HL-60/S4 (cell line): ENCODE measurements around the gene SRRM3.
"Not testable (repeated sequence)": the region's sequence is repeated elsewhere in the genome, so short reads cannot be mapped to it uniquely, and the experiment has no call there.

Experiments
- in situ Hi-C: fragments of 300-500 bp; cut with MboI; formaldehyde crosslinking; loops from 2 replicates; pipeline ENCODE4 v1.14.3; 2022; ENCODE audit warnings: low sequenced_read_pairs

SRRM3 gene

GRCh38 chr7:76286842-76287403, 85.2 kb downstream of the SRRM3 start:
- in situ Hi-C loops = no loop called here

DNA sequence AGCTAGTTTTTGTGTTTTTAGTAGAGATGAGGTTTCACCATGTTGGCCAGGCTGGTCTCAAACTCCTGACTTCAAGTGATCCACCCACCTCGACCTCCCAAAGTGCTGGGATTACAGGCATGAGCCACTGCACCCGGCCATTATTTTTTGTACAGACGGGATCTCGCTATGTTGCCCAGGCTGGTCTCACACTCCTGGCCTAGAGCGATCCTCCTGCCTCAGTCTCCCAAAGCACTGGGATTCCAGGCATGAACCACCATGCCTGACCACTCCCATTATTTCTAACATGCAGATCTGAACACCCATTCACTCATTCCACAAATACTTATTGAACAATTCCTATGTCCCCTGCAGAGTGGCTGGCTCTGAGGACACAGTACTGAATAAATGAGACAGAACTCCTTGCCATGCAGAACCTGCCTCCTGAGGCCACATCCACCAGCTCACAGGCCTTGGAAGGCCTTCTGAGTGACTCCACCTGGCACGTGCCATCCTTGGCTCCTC, 89.2 kb downstream of the SRRM3 start:
- in situ Hi-C loops = not testable (repeated sequence)

DNA sequence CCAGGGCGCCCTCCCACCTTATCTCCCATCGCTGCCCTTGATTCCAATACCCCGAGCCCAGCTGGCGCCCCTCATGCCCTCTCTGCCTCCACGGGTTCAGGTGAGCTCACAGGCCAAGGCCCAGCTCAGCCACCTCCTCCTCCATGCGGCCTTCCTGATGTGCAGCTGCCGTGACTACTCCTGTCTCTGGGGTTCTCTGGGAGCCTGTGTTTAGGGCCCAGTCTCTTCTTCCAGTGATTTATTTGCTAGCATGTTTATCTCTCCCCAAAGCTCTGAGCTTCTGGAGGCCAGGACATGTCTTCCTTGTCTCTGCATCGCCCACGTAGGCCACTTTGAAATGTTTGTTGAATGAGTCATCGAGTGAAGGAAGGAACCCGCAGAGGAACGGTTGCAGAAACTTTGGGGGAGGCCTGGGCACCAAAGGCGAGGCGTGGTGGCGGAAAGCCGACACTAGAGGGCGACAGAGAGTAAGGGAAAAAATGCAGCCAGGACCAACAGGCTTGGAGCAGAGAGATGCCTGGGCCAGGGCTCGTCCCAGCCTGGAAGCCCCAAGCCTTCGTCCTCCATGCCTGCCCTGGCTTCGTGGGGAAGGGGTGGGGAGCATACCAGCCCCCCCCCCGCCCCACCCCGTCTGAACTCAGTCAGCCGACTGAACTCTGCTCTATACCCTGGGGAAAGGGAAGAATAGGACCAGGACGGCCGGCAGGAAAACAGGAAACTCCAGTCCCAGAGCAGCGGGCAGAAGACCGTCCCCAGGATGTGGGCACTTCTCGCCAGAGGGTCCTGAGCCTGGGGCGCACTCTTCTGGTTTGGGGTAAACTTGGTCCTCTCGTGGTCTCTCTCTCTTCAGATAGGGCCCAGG, 89.9 kb downstream of the SRRM3 start:
- in situ Hi-C loops = no loop called here

- in situ Hi-C loops = no loop called here
Measured at GRCh38 chr7:76292213-76292573, 90.5 kb downstream of the SRRM3 start.

GRCh38 chr7:76292911-76293310, 91.2 kb downstream of the SRRM3 start:
- in situ Hi-C loops = not testable (repeated sequence)

DNA sequence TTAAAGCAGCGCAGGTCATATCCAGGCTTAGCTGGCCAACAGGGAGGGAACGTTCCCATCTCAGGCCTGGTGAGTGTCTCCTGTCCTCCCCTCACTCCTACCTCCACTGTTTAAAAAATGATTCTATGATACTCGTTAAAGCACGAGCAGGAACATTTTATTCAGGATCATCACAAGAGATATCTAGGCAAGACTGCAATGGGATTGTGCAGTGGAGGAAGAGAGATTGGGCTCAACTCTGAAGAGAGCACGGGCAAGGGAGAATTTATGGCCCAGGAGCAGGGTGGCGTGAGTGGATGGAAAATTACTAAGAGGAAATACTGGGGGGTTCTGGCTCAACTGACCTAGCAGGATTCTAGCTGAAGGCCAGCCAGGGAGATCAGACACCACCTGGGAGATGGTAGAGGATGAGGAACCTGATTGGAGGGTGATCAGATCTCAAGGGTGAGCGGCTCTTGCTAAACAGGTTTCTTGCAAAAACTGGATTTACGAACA, 91.8 kb downstream of the SRRM3 start:
- in situ Hi-C loops = no loop called here

GRCh38 chr7:76294344-76295024, 92.8 kb downstream of the SRRM3 start:
- in situ Hi-C loops = no loop called here

DNA sequence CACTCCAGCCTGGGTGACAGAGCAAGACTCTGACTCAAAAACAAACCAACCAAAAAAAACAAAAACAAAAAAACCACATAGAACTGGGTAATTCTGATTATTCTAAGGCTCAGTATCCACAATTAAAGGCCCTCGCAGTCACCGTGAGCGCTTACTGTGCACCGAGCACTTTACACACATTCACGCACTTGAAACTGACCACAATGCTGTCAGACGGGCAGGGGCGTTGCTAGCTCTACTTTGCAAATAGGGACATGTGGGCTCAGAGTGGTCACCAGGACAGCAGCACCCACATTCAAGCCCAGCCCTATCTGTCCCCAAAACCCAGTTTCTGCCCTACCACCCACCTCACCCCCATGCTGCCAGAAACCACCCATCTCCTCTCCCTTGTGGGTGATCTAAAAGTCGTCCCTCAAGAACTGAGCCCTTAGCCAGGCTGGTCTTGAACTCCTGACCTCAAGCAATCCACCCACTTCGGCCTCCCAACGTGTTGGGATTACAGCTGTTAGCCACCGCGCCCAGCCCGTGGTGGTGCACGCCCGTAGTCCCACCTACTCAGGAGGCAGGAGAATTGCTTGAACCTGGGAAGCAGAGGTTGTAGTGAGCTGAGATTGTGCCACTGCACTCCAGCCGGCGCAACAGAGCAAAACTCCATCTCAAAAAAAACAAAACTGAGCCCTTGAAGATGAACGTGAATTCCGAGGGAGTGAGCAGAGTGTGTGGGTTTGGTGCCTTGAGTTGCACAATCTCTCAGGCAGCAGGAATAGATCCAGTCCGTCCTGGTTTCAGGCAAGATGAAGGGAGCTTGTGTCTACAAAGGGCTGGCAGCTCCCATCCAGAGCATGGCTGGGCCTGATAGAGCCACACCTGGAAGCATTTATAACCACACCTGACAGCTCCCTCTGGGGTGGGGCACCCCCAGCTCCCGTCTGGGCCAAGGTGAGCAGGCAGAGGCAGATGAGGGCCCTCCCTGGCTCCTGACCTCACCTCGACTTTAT, 95.3 kb downstream of the SRRM3 start:
- in situ Hi-C loops = no loop called here

DNA sequence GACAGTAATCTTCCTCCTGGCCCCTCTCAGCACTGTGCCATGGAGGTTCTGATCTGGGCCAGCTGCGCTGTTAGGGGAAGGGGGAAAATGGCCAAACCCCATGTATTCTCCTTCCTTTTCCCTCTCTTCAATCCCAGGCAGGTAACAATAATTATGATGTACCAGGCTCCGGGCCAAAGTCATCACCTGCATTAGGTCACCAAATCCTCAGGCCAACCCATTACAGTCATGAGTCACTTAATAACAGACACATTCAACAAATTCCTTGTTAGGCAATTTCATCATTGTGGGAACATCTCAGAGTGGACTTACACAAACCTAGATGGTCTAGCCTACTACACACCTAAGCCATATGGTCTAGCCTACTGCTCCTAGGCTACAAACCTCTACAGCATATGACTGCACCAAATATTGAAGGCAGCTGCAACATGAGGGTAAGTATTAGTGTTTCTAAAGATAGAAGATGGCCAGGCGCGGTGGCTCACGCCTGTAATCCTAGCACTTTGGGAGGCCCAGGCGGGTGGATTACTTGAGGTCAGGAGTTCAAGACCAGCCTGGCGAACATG, 98.6 kb downstream of the SRRM3 start:
- in situ Hi-C loops = loop anchor here (25.0 kb wide), 1 partner anchor 438 kb away; no protein-coding TSS in a partner anchor

GRCh38 chr7:76301000-76301399, 99.3 kb downstream of the SRRM3 start:
- in situ Hi-C loops = loop anchor here (25.0 kb wide), 1 partner anchor 439 kb away; no protein-coding TSS in a partner anchor

DNA sequence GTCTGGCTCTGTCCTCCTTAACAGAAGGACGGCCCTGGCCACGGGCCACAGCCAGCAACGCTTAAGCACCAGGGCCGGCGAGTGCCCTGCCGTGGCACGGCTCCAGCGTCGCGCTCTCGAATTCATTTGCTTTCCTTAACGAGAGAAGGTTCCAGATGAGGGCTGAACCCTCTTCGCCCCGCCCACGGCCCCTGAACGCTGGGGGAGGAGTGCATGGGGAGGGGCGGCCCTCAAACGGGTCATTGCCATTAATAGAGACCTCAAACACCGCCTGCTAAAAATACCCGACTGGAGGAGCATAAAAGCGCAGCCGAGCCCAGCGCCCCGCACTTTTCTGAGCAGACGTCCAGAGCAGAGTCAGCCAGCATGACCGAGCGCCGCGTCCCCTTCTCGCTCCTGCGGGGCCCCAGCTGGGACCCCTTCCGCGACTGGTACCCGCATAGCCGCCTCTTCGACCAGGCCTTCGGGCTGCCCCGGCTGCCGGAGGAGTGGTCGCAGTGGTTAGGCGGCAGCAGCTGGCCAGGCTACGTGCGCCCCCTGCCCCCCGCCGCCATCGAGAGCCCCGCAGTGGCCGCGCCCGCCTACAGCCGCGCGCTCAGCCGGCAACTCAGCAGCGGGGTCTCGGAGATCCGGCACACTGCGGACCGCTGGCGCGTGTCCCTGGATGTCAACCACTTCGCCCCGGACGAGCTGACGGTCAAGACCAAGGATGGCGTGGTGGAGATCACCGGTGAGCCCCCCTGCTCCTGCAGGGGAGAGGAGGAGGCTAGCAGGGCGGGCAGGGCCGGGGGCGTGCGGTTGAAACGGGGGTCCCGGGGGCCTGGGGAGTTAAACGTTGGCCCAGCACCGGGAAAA, 100.9 kb downstream of the SRRM3 start, which contains the start of gene HSPB1:
TSS of gene HSPB1 (plus strand) at position 327 of the 855 bp plus-strand sequence. CDS start at position 367, 40 bp downstream.
- in situ Hi-C loops = loop anchor here (25.0 kb wide), 1 partner anchor 440 kb away; no protein-coding TSS in a partner anchor

GRCh38 chr7:76303202-76304147, 101.8 kb downstream of the SRRM3 start:
- in situ Hi-C loops = loop anchor here (25.0 kb wide), 1 partner anchor 441 kb away; no protein-coding TSS in a partner anchor

DNA sequence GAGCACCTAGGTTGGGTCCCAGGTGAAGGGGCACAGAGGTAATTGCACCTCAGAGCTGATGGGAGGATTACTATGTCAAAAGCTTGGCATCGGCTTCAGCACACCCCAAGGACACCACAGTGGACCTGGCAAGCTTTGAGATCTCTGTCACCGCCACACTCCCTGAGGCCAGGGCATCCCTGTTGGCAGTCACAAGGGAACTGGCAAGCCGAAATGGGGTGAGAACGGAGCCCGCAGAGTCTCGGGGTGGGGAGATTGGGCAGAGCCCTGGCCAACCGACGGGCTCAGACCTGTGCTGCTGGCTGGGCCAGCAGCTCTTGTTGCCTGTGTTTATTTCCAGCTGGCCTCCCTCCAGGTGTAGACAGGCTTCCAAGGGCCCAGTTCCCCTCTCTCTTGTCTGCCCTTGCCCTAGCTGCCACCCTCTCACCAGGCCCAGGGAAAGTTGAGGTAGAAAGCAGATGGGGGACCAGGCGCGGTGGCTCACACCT, 103.2 kb downstream of the SRRM3 start:
- in situ Hi-C loops = loop anchor here (25.0 kb wide), 1 partner anchor 443 kb away; no protein-coding TSS in a partner anchor

DNA sequence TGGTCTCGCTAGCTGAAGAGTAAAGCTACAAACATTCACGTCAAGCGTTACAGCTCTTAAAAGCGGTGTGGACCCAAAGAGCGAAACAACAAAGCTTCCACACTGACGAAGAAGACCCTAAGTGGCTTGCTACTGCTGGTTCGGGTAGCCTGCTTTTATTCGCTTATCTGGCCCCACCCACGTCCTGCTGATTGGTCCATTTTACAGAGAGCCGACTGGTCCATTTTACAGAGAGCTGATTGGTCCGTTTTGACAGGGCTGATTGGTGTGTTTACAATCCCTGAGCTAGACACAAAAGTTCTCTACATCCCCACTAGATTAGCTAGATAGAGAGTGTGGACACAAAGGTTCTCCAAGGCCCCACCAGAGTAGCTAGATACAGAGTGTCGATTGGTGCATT, 107.2 kb downstream of the SRRM3 start:
- in situ Hi-C loops = loop anchor here (25.0 kb wide), 1 partner anchor 447 kb away; no protein-coding TSS in a partner anchor

GRCh38 chr7:76309341-76310101, 107.8 kb downstream of the SRRM3 start:
- in situ Hi-C loops = loop anchor here (5.0 to 25.0 kb wide), 2 partner anchors 127 to 447 kb away; no protein-coding TSS in a partner anchor
